ENCODE measurements around the gene TRIM32. TPM values are rescaled to one million over a fixed set of nuclear protein-coding genes. Genes with fewer than 3 reads are reported as not detected.

The TRIM32 gene
- total RNA-seq, 2 donors from 2014 or later, result 12.2 to 13.9 TPM

GRCh38 chr9:116685166-116685565 is 1.9 kb upstream of the TRIM32 start:
- no peak for DNase-seq (ENCODE audit: low spot score)
- Histone ChIP-seq H3K4me1 (peaks cover 0 to 32% of the 10 kb centered on the region in 2 donors), H3K4me3 (no peak overlapping the region), H3K36me3 (no peaks in the 10 kb centered on the region), H3K9me3 (no peaks in the 10 kb centered on the region), H3K27ac (no peak overlapping the region), H3K27me3 (no peaks in the 10 kb centered on the region)
- TF ChIP-seq CTCF (IDR thresholded peaks at IDR 0.05), result no peak

- H3K4me3 ChIP-seq, result peak overlapping the region in 1 of 2 donors; percentile 80
- no peaks in the 10 kb centered on the region for H3K9me3 ChIP-seq
- DNase-seq (ENCODE audit: low spot score), result no peak
- H3K4me1 ChIP-seq, result peaks cover 0 to 33% of the 10 kb centered on the region in 2 donors
- H3K27me3 ChIP-seq, result no peaks in the 10 kb centered on the region
- no peak for TF ChIP-seq CTCF (IDR thresholded peaks at IDR 0.05)
- H3K27ac ChIP-seq, result no peak overlapping the region
- H3K36me3 ChIP-seq, result no peaks in the 10 kb centered on the region
Observed at GRCh38 chr9:116686135-116686534, 970 bp upstream of the TRIM32 start.

- H3K4me1 ChIP-seq, result peaks cover 0 to 33% of the 10 kb centered on the region in 2 donors
- no peaks in the 10 kb centered on the region for H3K36me3 ChIP-seq
- no peaks in the 10 kb centered on the region for H3K9me3 ChIP-seq
- no peak for DNase-seq (ENCODE audit: low spot score)
- peak overlapping the region; percentile 80 to 90 for H3K4me3 ChIP-seq
- H3K27me3 ChIP-seq, result no peaks in the 10 kb centered on the region
- TF ChIP-seq CTCF (IDR thresholded peaks at IDR 0.05), result no peak
- H3K27ac ChIP-seq, result peak overlapping the region; percentile 82 to 89
Observed at GRCh38 chr9:116686693-116687073, 422 bp upstream of the TRIM32 start.

GRCh38 chr9:116687754-116688135 is 640 bp downstream of the TRIM32 start:
- peaks cover 0 to 38% of the 10 kb centered on the region in 2 donors for H3K4me1 ChIP-seq
- no peak for DNase-seq (ENCODE audit: low spot score)
- H3K27ac ChIP-seq, result peak overlapping the region; percentile 82 to 89
- no peaks in the 10 kb centered on the region for H3K36me3 ChIP-seq
- H3K27me3 ChIP-seq, result no peaks in the 10 kb centered on the region
- H3K4me3 ChIP-seq, result peak overlapping the region; percentile 80 to 90
- TF ChIP-seq CTCF (IDR thresholded peaks at IDR 0.05), result no peak
- H3K9me3 ChIP-seq, result no peaks in the 10 kb centered on the region

GRCh38 chr9:116688806-116689485 is 1.8 kb downstream of the TRIM32 start:
- DNase-seq (ENCODE audit: low spot score), result no peak
- TF ChIP-seq CTCF (IDR thresholded peaks at IDR 0.05), result no peak
- Histone ChIP-seq H3K27ac (no peak overlapping the region), H3K4me3 (peak overlapping the region in 1 of 2 donors; percentile 80), H3K4me1 (peaks cover 0 to 45% of the 10 kb centered on the region in 2 donors), H3K36me3 (no peaks in the 10 kb centered on the region), H3K27me3 (no peaks in the 10 kb centered on the region), H3K9me3 (no peaks in the 10 kb centered on the region)
